GM21390 (cell line): Measurements from ENCODE around the gene MOB3B.

Source experiments
- ATAC-seq: cut with Tn5 transposase; IDR thresholded peaks from one replicate; pipeline ENCODE4 v1.9.1; 2021; ENCODE audit not compliant: unreplicated experiment

The MOB3B gene

GRCh38 chr9:27297050-27297449 is 232.6 kb downstream of the MOB3B start, which contains the start of gene EQTN:
TSS of gene EQTN (minus strand) at chr9:27297150. CDS start at chr9:27297055, 95 bp downstream.
- ATAC-seq = no peak

GRCh38 chr9:27293996-27294395 is 235.6 kb downstream of the MOB3B start:
- ATAC-seq = no peak

GRCh38 chr9:27292659-27293405 is 236.8 kb downstream of the MOB3B start:
- no peak for ATAC-seq

- ATAC-seq = no peak
These were observed 238.3 kb downstream of the MOB3B start for GRCh38 chr9:27291292-27291691.

GRCh38 chr9:27282269-27282668 is 247.3 kb downstream of the MOB3B start:
- ATAC-seq = no peak

GRCh38 chr9:27280860-27281259 is 248.8 kb downstream of the MOB3B start:
- ATAC-seq = no peak

GRCh38 chr9:27280249-27280648 is 249.4 kb downstream of the MOB3B start:
- ATAC-seq = no peak

GRCh38 chr9:27279611-27280010 is 250.0 kb downstream of the MOB3B start:
- no peak for ATAC-seq

GRCh38 chr9:27278374-27278773 is 251.2 kb downstream of the MOB3B start:
- ATAC-seq = no peak

- ATAC-seq = peak; percentile 56
These were observed 253.2 kb downstream of the MOB3B start for GRCh38 chr9:27276193-27277030.
